Measurements from ENCODE around the gene NRP1.

NRP1 gene

GRCh38 chr10:33263453-33263852 is 71.0 kb downstream of the NRP1 start:
- ATAC-seq, result peak; percentile 9; the same call in 2 of the 3 replicates
- TF ChIP-seq ZFP3 (CRISPR knock-in tag; IDR thresholded peaks at IDR 0.05) (0 out of 2 replicates have a peak, but pooled peaks have one; percentile 29), BACH2 (CRISPR knock-in tag; IDR thresholded peaks at IDR 0.05; ENCODE audit: borderline replicate concordance) (no peak), PPARA (CRISPR knock-in tag; IDR thresholded peaks at IDR 0.05; ENCODE audit: borderline replicate concordance) (no peak), CSDC2 (CRISPR knock-in tag; IDR thresholded peaks at IDR 0.05) (0 out of 2 replicates have a peak, but pooled peaks have one; percentile 41)

- ATAC-seq, result no peak
- TF ChIP-seq TOX (CRISPR knock-in tag; IDR thresholded peaks at IDR 0.05; ENCODE audit: borderline replicate concordance) (no peak), ISL1 (CRISPR knock-in tag; IDR thresholded peaks at IDR 0.05) (0 out of 2 replicates have a peak, but pooled peaks have one; percentile 35)
These were observed 71.6 kb downstream of the NRP1 start for GRCh38 chr10:33262871-33263270.

DNA sequence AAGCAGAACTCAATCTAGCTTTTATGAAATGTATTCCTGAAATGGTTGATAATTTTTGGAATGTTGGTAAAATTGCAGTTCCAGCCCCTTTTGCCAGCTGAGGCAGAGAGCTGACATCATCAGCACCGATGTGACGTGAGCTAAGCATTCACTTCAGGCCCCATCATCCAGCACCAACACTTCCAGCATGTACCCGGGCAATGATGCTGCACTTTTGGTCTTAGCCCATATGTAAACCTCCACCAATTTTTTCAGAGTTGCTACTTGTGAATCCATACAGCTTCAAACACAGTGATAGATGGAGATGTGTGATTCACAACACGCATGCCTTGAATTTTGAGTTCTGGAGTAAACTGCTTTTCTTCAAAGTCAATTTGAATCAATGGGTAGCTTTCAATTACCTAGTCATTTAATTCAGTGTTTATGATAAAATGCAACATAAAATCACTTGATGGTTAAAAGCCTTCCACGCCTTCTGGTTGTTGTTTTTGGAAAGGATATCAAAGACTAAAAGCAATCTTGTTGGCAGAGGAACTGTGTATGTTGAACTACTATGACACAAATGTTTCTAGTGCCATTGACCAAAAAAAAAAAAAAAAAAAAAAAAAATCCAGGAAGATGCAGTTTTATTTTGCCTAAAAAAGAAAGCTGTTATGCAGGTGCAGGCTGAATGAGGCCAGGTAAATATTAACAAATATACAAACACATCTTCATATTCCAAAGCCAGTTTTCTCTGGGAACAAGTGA is 73.9 kb downstream of the NRP1 start:
- ATAC-seq, result no peak

More for the DNA sequence above, 73.9 kb downstream of the NRP1 start:
- TF ChIP-seq CREB5 (CRISPR knock-in tag; IDR thresholded peaks at IDR 0.05; ENCODE audit: low read depth), result peak; percentile 78
- TF ChIP-seq TOX (CRISPR knock-in tag; IDR thresholded peaks at IDR 0.05; ENCODE audit: borderline replicate concordance), result no peak
- TF ChIP-seq GLIS3 (CRISPR knock-in tag; IDR thresholded peaks at IDR 0.05), result no peak
- TF ChIP-seq, protein P1, sequence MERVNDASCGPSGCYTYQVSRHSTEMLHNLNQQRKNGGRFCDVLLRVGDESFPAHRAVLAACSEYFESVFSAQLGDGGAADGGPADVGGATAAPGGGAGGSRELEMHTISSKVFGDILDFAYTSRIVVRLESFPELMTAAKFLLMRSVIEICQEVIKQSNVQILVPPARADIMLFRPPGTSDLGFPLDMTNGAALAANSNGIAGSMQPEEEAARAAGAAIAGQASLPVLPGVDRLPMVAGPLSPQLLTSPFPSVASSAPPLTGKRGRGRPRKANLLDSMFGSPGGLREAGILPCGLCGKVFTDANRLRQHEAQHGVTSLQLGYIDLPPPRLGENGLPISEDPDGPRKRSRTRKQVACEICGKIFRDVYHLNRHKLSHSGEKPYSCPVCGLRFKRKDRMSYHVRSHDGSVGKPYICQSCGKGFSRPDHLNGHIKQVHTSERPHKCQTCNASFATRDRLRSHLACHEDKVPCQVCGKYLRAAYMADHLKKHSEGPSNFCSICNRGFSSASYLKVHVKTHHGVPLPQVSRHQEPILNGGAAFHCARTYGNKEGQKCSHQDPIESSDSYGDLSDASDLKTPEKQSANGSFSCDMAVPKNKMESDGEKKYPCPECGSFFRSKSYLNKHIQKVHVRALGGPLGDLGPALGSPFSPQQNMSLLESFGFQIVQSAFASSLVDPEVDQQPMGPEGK (CRISPR knock-in tag; IDR thresholded peaks at IDR 0.05; ENCODE audit: borderline replicate concordance), result no peak
- TF ChIP-seq ZNF70 (CRISPR knock-in tag; IDR thresholded peaks at IDR 0.05), result no peak
- peak; percentile 85 for TF ChIP-seq TCF4 (CRISPR knock-in tag; IDR thresholded peaks at IDR 0.05; ENCODE audit: borderline replicate concordance)
- TF ChIP-seq OSR1 (CRISPR knock-in tag; IDR thresholded peaks at IDR 0.05), result no peak
- no peak for TF ChIP-seq ZFP30 (CRISPR knock-in tag; IDR thresholded peaks at IDR 0.05)
- TF ChIP-seq CSRNP3 (CRISPR knock-in tag; IDR thresholded peaks at IDR 0.05), result peak; percentile 47; the same call in 1 of the 2 replicates
- no peak for TF ChIP-seq ZNF8 (CRISPR knock-in tag; IDR thresholded peaks at IDR 0.05)
- TF ChIP-seq ZFP3 (CRISPR knock-in tag; IDR thresholded peaks at IDR 0.05), result 0 out of 2 replicates have a peak, but pooled peaks have one; percentile 35
- TF ChIP-seq ESRRG (CRISPR knock-in tag; IDR thresholded peaks at IDR 0.05), result no peak
- TF ChIP-seq ARNTL (CRISPR knock-in tag; IDR thresholded peaks at IDR 0.05; ENCODE audit: borderline replicate concordance, low read depth), result no peak
- TF ChIP-seq ZC3H10 (CRISPR knock-in tag; IDR thresholded peaks at IDR 0.05), result no peak
- TF ChIP-seq BACH2 (CRISPR knock-in tag; IDR thresholded peaks at IDR 0.05; ENCODE audit: borderline replicate concordance), result no peak
- no peak for TF ChIP-seq ZNF565 (CRISPR knock-in tag; conservative IDR thresholded peaks at IDR 0.05; ENCODE audit: low read depth)
- TF ChIP-seq SNAI2 (CRISPR knock-in tag; IDR thresholded peaks at IDR 0.05), result no peak
- TF ChIP-seq PPARA (CRISPR knock-in tag; IDR thresholded peaks at IDR 0.05; ENCODE audit: borderline replicate concordance), result no peak
- no peak for TF ChIP-seq CSDC2 (CRISPR knock-in tag; IDR thresholded peaks at IDR 0.05)
- peak; percentile 94 for TF ChIP-seq ISL1 (CRISPR knock-in tag; IDR thresholded peaks at IDR 0.05)
- TF ChIP-seq, protein P2, sequence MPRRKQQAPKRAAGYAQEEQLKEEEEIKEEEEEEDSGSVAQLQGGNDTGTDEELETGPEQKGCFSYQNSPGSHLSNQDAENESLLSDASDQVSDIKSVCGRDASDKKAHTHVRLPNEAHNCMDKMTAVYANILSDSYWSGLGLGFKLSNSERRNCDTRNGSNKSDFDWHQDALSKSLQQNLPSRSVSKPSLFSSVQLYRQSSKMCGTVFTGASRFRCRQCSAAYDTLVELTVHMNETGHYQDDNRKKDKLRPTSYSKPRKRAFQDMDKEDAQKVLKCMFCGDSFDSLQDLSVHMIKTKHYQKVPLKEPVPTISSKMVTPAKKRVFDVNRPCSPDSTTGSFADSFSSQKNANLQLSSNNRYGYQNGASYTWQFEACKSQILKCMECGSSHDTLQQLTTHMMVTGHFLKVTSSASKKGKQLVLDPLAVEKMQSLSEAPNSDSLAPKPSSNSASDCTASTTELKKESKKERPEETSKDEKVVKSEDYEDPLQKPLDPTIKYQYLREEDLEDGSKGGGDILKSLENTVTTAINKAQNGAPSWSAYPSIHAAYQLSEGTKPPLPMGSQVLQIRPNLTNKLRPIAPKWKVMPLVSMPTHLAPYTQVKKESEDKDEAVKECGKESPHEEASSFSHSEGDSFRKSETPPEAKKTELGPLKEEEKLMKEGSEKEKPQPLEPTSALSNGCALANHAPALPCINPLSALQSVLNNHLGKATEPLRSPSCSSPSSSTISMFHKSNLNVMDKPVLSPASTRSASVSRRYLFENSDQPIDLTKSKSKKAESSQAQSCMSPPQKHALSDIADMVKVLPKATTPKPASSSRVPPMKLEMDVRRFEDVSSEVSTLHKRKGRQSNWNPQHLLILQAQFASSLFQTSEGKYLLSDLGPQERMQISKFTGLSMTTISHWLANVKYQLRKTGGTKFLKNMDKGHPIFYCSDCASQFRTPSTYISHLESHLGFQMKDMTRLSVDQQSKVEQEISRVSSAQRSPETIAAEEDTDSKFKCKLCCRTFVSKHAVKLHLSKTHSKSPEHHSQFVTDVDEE (CRISPR knock-in tag; IDR thresholded peaks at IDR 0.05), result no peak; the same call in 1 of the 2 replicates
- no peak for TF ChIP-seq POU6F1 (CRISPR knock-in tag; IDR thresholded peaks at IDR 0.05; ENCODE audit: borderline replicate concordance, low read depth)
- TF ChIP-seq RARB (CRISPR knock-in tag; IDR thresholded peaks at IDR 0.05), result peak; percentile 37; the same call in 1 of the 2 replicates
